HG02973 (cell line): ENCODE data around the gene GRID1.
A peak's percentile ranks its signal among the peaks of the same experiment; 100 is the strongest.

ENCODE experiments used
- ATAC-seq: cut with Tn5 transposase; IDR thresholded peaks from one replicate; pipeline ENCODE4 v1.9.1; 2021; ENCODE audit warnings: moderate library complexity; ENCODE audit not compliant: unreplicated experiment

GRID1 gene

GRCh38 chr10:86027346-86027745, 339.2 kb downstream of the GRID1 start:
- no peak for ATAC-seq

DNA sequence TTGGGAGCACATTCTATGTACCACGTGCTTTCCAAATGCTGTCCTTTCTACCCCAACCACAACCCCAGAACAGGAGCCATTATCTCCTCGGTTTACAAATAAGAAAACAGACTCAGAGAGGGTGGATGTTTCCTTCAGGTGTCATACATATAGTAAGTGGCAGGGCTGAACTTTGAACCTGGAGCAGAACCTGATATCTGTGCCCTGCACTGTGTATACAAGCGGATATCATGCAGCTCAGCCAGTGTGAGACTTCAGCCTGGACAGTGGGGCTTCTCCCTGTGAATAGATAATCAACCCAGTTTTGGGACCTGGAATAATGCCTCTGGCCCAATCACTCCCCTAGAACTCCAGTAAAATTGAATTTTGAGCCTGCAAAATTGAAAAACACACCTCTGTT, 341.1 kb downstream of the GRID1 start:
- ATAC-seq, result no peak

GRCh38 chr10:86024281-86025041, 342.1 kb downstream of the GRID1 start:
- no peak for ATAC-seq

DNA sequence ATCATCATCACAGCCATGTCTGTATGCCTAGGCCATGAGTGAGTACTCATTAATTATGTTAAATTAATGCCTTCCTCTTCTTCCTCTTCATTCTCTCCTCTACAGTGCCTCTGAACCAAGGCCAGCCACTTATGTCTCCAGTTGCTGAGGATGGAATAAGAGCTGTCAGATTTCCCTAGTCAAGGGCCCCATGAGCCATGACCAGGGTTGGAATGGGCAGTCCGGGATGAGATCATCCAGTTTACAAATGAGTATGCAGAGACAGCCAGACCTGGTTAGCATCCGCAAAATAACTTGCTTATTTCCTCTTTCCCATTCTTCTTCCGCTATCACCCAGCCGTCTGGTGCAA, 342.7 kb downstream of the GRID1 start:
- ATAC-seq, result no peak

DNA sequence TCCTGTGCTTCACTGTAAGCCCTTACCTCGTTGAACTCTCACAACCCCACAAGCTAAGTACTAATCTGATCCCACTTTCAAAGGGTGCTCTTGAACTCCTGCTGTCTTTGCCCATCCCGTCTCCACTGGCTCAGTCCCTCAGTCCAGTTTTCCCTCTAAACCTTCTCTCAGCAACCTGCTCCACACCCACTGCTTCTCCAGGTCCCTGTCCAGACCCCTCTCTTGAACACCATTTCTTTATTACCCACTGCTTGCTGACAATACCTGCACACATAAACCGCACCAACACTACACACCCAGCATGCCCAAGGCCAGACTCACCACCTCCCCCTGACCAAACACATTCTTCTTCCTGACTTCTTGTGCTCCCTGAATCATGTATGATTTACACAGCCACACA, 343.3 kb downstream of the GRID1 start:
- ATAC-seq, result no peak

- no peak for ATAC-seq
Measured at GRCh38 chr10:86022906-86023305, 343.7 kb downstream of the GRID1 start.

DNA sequence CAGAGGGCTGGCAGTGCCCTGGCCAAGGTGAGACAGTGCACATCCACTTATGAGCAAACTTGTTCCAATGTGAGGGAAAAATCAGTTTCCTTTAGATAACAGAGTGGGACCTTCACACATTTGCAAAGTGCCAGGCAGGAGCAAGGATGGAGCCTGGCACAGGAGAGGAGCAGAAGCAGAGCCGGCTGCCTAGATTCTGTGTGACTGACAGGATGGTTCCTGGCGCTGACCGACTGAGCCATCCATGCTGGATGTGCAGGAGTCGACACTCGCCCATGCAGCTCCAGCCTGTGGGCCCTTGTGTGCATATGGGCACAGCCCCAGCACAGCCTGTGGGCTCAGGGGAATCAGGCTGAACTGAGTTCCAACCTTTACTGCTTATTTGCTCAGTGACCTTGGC, 346.5 kb downstream of the GRID1 start:
- ATAC-seq, result no peak

- no peak for ATAC-seq
Measured at GRCh38 chr10:86019141-86019540, 347.5 kb downstream of the GRID1 start.

- no peak for ATAC-seq
Measured at GRCh38 chr10:86018735-86019058, 347.9 kb downstream of the GRID1 start.

GRCh38 chr10:86017841-86018734, 348.5 kb downstream of the GRID1 start:
- no peak for ATAC-seq

DNA sequence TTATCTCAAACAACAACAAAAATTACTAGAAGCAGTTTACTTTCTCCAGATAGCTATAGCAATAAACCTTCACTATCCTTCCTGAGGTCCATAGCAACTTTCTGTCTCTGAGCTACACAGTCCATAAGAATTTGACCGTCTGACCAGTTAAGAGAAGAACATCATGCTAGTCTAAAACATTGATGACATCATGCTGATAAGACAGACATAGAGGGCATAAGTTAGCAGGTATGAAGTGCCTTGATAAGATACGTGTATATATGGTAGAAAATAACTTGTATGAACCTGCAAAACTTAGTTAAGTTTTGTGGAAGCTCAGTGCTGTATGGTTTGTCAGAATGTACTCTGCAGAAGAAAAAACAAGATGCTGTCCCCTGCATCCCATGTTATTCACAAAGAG, 353.0 kb downstream of the GRID1 start:
- ATAC-seq, result no peak

DNA sequence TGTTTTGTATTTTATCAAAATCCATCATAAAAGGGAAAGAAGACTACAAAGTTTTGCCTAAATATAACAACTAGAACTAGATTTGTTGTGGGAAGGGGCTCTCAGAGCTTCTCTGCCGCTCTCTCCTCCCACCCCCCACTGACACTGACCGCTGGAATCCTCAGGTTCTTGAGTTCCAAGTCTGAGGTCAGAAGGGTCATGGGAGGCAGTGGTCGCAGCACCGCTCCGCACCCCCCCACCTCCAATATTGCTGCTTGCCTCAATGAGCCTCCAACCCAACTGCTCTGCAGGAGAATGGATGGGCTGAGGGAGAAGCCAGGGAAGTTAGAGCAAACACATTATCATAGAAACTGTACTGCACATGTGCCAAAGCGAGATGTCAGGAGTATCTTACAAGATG, 359.4 kb downstream of the GRID1 start:
- ATAC-seq, result no peak

DNA sequence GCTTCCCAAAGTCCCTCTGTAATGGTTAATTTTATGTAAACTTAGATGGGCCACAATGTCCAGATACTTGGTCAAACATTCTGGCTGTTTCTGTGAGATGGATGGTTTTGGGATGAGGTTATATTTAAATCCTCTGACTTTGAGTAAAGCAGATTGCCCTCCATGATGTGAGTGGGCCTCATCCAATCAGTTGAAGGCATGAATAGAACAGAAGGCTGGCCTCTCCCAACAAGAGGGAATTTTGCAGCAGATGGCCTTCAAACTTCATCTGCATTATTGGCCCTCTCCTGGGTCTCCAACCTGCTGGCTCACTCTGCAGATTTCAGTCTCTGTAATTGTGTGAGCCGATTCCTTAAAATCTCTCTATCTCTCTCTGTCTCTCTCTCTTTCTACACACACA, 362.3 kb downstream of the GRID1 start:
- ATAC-seq, result no peak

DNA sequence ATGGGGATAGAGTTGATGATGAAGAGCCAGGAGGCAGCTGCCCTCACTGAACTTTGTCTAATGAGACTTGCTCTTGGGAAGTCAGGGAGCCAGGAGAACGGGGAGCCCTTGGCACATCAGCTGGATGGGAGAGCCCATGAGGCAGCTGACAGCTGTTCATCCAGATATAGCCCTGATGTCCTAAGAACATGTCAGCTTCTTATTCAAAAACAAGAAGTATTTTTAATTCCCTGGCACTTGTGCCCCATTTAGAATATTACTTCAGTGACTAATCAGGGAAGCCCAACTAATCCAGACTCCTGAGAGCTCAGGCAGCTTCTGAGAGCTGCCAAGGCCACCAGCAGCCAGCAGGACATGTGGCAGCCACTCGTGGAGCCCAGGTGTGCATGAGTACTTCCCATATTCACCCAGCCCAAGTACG, 363.4 kb downstream of the GRID1 start:
- ATAC-seq, result no peak

DNA sequence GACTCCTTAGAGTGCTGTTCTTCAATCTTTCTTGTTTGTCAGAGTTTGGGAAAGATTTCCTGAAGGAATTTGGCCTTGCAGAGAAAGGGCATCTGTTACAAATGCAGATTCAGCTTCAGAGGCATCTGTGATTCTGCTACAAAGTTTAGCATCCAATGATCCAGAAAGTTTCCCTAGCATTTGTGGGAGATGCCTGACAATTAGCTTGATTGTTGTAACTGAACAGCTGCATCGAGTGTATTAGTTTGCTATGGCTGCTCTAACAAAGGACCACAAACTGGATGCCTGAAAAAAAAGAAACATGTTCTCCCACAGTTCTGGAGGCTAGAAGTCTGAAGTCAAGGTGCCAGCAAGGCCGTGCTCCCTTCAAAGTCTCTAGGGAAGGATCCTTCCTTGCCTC, 365.1 kb downstream of the GRID1 start:
- ATAC-seq, result no peak

GRCh38 chr10:85997544-85997943, 369.1 kb downstream of the GRID1 start:
- ATAC-seq, result no peak

GRCh38 chr10:85995791-85996190, 370.8 kb downstream of the GRID1 start:
- peak; percentile 62 for ATAC-seq

DNA sequence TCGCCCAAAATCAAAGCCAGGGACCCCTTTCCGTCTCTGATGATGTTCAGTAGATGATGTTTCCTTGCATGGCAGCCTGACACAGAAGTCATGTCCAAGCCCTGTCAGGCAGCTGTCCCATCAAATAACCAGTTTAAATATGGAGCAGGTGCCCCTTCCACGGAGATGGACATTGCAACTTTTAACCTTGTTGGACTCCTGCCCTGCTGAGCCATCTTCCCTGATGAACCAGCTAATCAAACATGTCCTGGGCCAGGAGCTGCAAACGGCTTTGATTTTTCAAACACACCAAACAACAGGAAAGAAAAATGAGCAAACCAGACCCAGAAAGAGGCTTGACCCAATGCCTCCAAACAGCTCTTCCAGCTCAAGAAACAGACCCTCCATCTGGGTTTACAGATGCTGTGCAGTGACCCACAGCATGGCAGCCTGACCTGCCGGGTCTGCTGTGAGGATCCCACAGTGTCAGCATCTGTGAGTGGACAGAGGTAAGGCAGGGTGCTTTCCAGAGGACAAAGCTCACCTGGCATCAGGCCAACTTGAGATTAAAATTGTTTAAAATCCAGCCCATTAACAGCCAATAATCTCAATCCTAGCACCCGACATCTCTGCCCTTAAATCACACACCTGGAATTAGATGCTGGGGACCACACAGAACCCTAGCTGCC, 372.6 kb downstream of the GRID1 start:
- ATAC-seq, result no peak

DNA sequence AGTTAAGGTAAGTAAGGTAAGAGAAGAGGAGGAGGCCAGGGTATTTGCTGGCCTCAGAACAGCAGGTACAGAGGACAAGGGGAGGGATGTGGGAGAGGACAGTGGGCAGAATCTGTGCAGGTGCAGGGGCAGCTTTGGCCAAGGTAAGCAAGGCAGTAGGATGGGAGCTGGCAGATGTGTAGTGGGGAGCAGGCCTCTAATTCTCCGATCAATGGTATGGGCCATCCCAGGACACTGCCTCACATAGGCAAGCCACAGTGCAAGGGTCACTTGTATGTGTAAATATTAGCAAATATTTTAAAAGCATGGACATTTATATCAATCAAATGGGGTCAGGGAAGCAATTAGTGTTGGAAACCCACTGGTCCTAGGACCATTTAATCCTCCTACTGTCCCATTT, 373.5 kb downstream of the GRID1 start:
- no peak for ATAC-seq

GRCh38 chr10:85992324-85992723, 374.3 kb downstream of the GRID1 start:
- ATAC-seq, result no peak

DNA sequence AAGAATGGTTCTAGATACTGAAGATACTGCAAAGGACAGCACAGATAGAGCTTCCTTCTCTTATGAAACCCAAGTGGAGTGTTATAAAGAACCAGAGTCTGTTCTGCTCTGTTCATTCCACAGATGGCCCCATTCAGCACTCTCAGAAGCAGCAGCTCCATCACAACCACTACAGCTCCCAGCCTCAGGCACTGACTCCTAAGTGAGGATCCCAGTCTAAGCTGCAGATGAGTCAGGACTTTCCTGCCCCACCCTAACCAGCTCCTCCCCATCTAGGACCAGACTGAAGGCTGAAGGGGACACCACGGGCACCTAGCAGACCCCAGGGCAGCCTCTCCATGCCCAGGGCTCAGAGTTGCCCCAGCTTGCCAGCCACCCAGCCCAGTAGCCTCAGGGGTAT, 379.8 kb downstream of the GRID1 start:
- ATAC-seq, result no peak

DNA sequence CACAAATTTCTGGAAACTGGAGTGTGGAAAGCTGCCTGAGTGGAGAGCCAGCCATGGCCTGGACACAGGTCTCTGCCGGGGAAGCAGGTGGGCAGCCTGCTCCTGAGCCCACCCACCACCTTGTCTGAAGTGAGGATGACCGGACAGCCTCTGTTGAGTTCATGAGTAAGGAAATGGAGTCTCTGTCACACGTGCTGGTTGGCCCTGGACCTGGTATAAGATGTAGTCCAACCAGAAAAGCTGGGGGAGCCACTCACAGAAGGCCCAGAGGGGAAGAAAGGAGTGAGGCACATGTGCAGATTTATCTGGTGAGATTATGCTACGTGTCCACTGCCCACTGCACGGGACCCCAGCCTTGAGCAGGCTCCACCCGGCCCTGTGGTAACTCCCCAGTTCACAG, 383.5 kb downstream of the GRID1 start:
- ATAC-seq, result no peak
